ENCODE results near the gene UPB1. TPM values are rescaled to one million over a fixed set of nuclear protein-coding genes. Genes with fewer than 3 reads are reported as not detected.
A peak's percentile ranks its signal among the peaks of the same experiment; 100 is the strongest.

UPB1 gene
- total RNA-seq, 6 donors from 2014 or later: 0.91 to 9.4 (median 1.4) TPM

DNA sequence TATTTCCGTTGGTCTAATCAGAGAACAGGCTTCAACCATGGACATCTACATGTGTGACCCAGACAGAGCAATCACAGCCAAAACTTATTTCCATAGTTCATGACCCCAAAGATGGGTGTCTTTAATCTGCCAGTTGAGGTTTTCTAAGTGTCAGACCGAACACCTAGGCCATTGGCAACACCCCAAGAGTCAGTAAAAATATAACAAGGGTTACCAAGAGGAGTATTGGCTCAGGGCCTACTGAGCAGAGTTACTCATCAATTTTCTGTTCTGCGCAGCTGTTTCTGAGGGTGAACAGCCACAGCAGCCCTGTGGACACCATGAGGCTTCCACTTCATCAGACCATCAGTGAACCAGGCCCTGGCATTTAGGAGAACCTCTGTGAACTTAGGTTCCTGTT lies 41.0 kb downstream of the UPB1 start:
- H3K27me3 ChIP-seq: no peaks in the 10 kb centered on the region
- H3K36me3 ChIP-seq: peaks cover 8 to 29% (median 21%) of the 10 kb centered on the region in 4 donors
- H3K9me3 ChIP-seq: no peaks in the 10 kb centered on the region
- no peak overlapping the region for H3K4me3 ChIP-seq
- H3K27ac ChIP-seq: no peak overlapping the region
- peaks cover 0 to 7% (median 2%) of the 10 kb centered on the region in 4 donors for H3K4me1 ChIP-seq
- 83 to 92% methylated on average over 3 of the region's 3 CpGs for WGBS, 2 donors
- DNase-seq (no peak), ATAC-seq (ENCODE audit: low FRiP score in 2 of 2) (no peak)
- no peak for TF ChIP-seq POLR2AphosphoS5 (IDR thresholded peaks at IDR 0.05)
- TF ChIP-seq, protein P1, sequence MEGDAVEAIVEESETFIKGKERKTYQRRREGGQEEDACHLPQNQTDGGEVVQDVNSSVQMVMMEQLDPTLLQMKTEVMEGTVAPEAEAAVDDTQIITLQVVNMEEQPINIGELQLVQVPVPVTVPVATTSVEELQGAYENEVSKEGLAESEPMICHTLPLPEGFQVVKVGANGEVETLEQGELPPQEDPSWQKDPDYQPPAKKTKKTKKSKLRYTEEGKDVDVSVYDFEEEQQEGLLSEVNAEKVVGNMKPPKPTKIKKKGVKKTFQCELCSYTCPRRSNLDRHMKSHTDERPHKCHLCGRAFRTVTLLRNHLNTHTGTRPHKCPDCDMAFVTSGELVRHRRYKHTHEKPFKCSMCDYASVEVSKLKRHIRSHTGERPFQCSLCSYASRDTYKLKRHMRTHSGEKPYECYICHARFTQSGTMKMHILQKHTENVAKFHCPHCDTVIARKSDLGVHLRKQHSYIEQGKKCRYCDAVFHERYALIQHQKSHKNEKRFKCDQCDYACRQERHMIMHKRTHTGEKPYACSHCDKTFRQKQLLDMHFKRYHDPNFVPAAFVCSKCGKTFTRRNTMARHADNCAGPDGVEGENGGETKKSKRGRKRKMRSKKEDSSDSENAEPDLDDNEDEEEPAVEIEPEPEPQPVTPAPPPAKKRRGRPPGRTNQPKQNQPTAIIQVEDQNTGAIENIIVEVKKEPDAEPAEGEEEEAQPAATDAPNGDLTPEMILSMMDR (IDR thresholded peaks at IDR 0.05): no peak
- no peak for TF ChIP-seq EP300 (IDR thresholded peaks at IDR 0.05)
- TF ChIP-seq POLR2A (IDR thresholded peaks at IDR 0.05): no peak

DNA sequence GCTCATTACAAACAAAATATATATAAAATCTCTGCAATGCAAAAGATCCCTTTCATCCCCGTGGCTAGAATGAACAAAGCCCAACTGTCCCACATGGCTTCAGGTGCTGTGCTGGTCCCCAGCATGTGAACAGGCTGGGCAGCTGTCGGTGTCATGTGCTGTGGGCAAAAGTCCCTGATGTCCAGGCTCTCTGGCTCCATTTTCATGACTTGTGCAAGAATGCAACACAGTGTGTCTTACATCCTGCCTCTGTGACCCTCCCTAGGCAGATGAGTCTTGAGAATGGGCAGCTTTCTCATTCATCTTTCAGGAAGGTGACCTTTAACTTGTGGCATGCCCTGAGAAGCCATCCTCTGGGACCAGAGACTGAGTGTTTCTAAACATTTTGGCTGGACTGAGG lies 45.3 kb downstream of the UPB1 start:
- no peak for DNase-seq
- no peak for ATAC-seq (ENCODE audit: low FRiP score in 2 of 2)
- TF ChIP-seq POLR2AphosphoS5 (IDR thresholded peaks at IDR 0.05) (no peak), EP300 (IDR thresholded peaks at IDR 0.05) (no peak), POLR2A (IDR thresholded peaks at IDR 0.05) (no peak)
- TF ChIP-seq, protein P1 (IDR thresholded peaks at IDR 0.05): no peak
- Histone ChIP-seq H3K9me3 (no peaks in the 10 kb centered on the region), H3K4me1 (peaks cover 7 to 39% (median 24%) of the 10 kb centered on the region in 4 donors), H3K27me3 (no peaks in the 10 kb centered on the region), H3K36me3 (peaks cover 25 to 72% (median 53%) of the 10 kb centered on the region in 4 donors), H3K4me3 (no peak overlapping the region), H3K27ac (no peak overlapping the region)
- WGBS, 2 donors: 95 to 100% methylated on average over 2 of the region's 2 CpGs

DNA sequence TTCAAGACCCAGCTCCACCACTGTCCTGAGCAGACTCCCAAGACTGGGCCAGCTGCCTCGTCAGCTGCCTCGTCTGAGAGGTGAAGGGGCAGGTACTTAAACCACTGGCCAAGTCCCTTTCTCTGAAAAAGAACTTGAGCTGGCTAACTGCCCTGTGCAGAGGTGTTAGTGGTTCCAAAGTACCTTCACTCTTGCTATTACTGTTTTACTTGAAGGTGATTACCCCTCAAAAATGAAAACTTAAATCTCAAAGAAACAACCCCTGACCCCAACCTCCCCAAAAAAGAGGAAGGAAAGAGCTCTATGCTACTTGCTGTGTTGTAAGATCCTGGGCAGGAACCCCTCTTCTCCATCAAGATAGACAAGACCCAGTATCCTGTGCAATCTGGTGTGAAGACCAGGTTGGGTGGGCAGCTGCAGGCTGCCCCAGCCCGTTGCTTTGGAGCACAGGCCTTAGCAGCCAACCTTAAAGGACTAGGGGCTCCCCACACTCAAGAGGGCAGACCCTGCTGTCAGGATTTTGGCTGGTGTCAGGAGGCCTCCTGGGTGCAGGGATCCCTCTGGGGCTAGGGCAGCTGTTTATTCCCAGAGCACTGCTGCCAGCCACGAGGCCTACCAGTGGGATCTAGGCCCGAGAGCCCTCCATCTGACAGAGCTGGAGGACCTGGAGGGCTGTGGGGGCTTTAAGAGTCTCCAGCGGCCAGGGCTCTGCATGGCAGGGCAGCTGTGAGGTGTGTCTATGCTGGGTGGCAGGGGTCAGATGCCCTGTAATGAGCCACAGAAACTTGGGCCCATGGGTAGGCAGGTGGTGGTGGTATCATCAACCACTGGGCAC lies 46.8 kb downstream of the UPB1 start:
- peaks cover 8 to 47% (median 24%) of the 10 kb centered on the region in 4 donors for H3K4me1 ChIP-seq
- 70 to 80% methylated on average over 5 to 6 of the region's 6 CpGs for WGBS, 2 donors
- no peak overlapping the region for H3K4me3 ChIP-seq
- DNase-seq (no peak), ATAC-seq (ENCODE audit: low FRiP score in 2 of 2) (no peak)
- TF ChIP-seq POLR2A (IDR thresholded peaks at IDR 0.05) (no peak), POLR2AphosphoS5 (IDR thresholded peaks at IDR 0.05) (no peak), EP300 (IDR thresholded peaks at IDR 0.05) (no peak)
- TF ChIP-seq, protein P1 (IDR thresholded peaks at IDR 0.05): no peak
- H3K27me3 ChIP-seq: no peaks in the 10 kb centered on the region
- peaks cover 32 to 84% (median 63%) of the 10 kb centered on the region in 4 donors for H3K36me3 ChIP-seq
- peak overlapping the region in 3 of 4 donors; percentile 44 to 68 (median 46) for H3K27ac ChIP-seq
- H3K9me3 ChIP-seq: no peaks in the 10 kb centered on the region

DNA sequence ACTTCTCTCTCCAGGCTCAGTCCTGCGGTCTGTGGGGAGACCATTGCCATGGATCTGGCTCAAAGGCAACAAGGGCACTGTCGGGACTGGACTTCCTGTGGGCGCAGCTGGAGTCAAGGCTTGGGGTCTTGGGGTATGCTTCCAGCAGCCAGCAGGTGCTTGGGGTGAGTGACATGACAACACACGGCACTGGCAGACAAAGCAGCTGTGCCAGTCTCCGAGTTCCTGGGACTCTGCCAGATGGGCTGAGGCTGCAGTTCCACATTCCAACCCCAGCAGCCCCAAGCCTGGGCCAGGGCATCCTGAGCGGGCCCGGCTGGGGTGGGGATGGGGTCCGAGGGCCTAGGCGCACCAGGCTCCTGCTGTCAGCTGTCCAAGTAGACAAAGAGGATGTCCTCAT lies 47.5 kb downstream of the UPB1 start:
- Histone ChIP-seq H3K4me3 (no peak overlapping the region), H3K27ac (peak overlapping the region in 3 of 4 donors; percentile 44 to 68 (median 46)), H3K27me3 (no peaks in the 10 kb centered on the region), H3K36me3 (peaks cover 38 to 91% (median 71%) of the 10 kb centered on the region in 4 donors), H3K4me1 (peaks cover 8 to 47% (median 24%) of the 10 kb centered on the region in 4 donors), H3K9me3 (no peaks in the 10 kb centered on the region)
- TF ChIP-seq POLR2AphosphoS5 (IDR thresholded peaks at IDR 0.05): no peak
- TF ChIP-seq, protein P1 (IDR thresholded peaks at IDR 0.05): peak in 1 of 6 experiments; percentile 41
- WGBS, 2 donors: 47 to 87% methylated on average over 3 to 9 of the region's 9 CpGs
- DNase-seq (peak; percentile 59 to 74), ATAC-seq (ENCODE audit: low FRiP score in 2 of 2) (peak in 1 of 2 donors; percentile 45)
